ENCODE results near the gene ITPRID1.

DNA sequence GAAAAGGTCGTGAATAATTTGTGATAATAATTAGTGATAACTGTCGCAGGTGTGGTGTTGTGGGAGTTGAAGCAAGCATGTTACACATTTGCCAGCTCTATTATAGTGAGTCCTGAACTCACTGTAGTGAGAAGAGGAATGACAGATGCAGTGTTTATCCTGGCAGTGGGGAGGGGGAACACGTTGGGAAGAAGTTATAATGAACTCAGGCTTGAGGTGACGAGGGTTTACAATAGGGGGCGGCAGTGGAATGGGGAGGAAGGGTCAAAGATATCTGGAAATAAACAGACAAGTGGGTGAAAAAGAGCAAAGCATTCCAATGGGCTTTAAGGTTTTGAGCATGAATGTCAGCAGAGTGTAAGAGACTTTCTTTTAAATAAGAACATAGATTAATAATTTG, 49.6 kb downstream of the ITPRID1 start:
- TF ChIP-seq, protein P1, sequence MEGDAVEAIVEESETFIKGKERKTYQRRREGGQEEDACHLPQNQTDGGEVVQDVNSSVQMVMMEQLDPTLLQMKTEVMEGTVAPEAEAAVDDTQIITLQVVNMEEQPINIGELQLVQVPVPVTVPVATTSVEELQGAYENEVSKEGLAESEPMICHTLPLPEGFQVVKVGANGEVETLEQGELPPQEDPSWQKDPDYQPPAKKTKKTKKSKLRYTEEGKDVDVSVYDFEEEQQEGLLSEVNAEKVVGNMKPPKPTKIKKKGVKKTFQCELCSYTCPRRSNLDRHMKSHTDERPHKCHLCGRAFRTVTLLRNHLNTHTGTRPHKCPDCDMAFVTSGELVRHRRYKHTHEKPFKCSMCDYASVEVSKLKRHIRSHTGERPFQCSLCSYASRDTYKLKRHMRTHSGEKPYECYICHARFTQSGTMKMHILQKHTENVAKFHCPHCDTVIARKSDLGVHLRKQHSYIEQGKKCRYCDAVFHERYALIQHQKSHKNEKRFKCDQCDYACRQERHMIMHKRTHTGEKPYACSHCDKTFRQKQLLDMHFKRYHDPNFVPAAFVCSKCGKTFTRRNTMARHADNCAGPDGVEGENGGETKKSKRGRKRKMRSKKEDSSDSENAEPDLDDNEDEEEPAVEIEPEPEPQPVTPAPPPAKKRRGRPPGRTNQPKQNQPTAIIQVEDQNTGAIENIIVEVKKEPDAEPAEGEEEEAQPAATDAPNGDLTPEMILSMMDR (conservative IDR thresholded peaks at IDR 0.05; ENCODE audit: low read depth, low read length) = no peak
- TF ChIP-seq EZH2 (IDR thresholded peaks at IDR 0.05; ENCODE audit: low read length, unreplicated experiment) = no peak
- TF ChIP-seq EZH2phosphoT487 (IDR thresholded peaks at IDR 0.05; ENCODE audit: borderline replicate concordance, low read length) = no peak
